MG63 (cell line): ENCODE results near the gene BSND. TPM values are rescaled to one million over a fixed set of nuclear protein-coding genes. Genes with fewer than 3 reads are reported as not detected.
"Not testable (repeated sequence)": the region's sequence is repeated elsewhere in the genome, so short reads cannot be mapped to it uniquely, and the experiment has no call there.

Experiments
- DNase-seq: peaks from one replicate; pipeline ENCODE4 v3.0.0-alpha.2; 2020
- H3K27me3 ChIP-seq: fragments of 250-450 bp; sonication (Bioruptor Pico); 2 replicates; pipeline ENCODE4 v1.5.1; 2020; ENCODE audit warnings: mild to moderate bottlenecking, moderate library complexity
- H3K36me3 ChIP-seq: fragments of 250-450 bp; sonication (Bioruptor Pico); 2 replicates; pipeline ENCODE4 v1.5.1; 2020; ENCODE audit warnings: mild to moderate bottlenecking, moderate library complexity
- H3K4me3 ChIP-seq: fragments of 250-450 bp; sonication (Bioruptor Pico); 2 replicates; pipeline ENCODE4 v1.5.1; 2020; ENCODE audit warnings: mild to moderate bottlenecking, moderate library complexity
- H3K9me3 ChIP-seq: fragments of 250-450 bp; sonication (Bioruptor Pico); 2 replicates; pipeline ENCODE4 v1.5.1; 2020; ENCODE audit warnings: mild to moderate bottlenecking, moderate library complexity
- total RNA-seq: library from RNA; depleted of rRNA; stranded (reverse); fragments of >200 nt; shearing (Covaris generic); gene quantifications from 2 replicates; pipeline ENCODE4 v1.2.3, GENCODE V29; 2014; ENCODE audit warnings: low replicate concordance

BSND gene
- total RNA-seq, 1 experiment from 2014 or later: not detected

DNA sequence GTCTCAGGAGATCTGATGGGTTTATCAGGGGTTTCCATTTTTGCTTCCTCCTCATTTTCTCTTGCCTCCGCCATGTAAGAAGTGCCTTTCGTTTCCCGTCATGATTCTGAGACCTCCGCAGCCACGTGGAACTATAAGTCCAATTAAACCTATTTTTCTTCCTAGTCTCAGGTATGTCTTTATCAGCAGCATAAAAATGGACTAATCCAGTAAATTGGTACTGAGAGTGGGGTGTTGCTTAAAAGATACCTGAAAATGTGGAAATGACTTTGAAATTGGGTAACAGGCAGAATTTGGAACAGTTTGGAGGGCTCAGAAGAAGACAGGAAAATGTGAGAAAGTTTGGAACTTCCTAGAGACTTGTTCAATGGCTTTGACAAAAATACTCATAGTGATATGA, 32.4 kb downstream of the BSND start:
- not testable (repeated sequence) for H3K27me3 ChIP-seq, DNase-seq, H3K36me3 ChIP-seq, H3K9me3 ChIP-seq, H3K4me3 ChIP-seq

DNA sequence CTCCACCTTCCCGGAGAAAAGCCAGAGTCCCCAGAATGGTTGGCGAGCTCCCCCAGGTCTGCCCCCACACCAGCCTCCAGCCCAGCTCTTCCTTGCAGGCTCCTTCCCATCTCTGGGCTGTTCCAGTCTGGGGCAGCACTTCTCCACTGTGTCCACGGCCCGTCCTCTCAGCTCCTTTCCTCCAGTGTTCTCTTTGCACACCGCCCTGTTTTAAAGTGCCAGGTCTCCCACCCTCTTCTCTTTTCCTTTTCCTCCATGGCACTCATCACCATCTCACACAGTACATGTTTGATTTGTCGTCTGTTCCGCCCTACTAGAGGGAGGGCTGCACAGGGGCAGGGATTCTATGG, 34.5 kb downstream of the BSND start:
- Histone ChIP-seq H3K36me3 (no peaks in the 10 kb centered on the region), H3K4me3 (no peak overlapping the region), H3K9me3 (no peaks in the 10 kb centered on the region), H3K27me3 (no peaks in the 10 kb centered on the region)
- no peak for DNase-seq

DNA sequence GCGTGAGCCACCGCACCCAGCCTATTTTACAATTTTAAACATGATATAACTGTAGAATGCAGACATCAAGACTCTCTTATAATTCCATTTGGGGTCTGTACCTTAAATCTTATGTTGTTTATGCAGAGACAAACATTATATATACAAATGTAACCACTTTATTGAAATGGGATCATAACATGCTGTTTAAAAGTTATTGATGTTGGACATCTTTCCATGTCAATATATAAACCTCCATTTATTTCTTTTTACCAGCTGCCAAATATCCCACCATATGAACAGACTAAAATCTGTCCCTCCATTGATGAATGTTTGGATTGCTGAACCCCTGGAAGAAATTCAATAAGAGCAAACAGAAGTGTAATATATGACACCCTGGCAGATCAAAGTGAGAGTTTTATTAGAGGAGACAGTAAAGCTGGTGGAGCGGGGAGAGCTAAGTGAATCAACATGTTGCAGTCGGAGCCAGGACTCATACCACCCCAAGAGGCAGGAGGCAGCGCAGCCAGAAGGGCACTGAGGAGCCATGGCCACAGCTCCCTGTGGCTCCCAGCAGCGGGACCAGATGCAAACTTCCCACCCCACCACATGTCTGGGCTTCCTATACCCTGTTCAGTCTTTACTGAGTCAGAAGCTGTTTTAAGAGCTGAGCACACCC, 35.9 kb downstream of the BSND start:
- DNase-seq: no peak
- H3K4me3 ChIP-seq: no peak overlapping the region
- no peaks in the 10 kb centered on the region for H3K36me3 ChIP-seq
- H3K9me3 ChIP-seq: no peaks in the 10 kb centered on the region
- H3K27me3 ChIP-seq: no peaks in the 10 kb centered on the region

- no peak for DNase-seq
- Histone ChIP-seq H3K27me3 (no peaks in the 10 kb centered on the region), H3K36me3 (no peaks in the 10 kb centered on the region), H3K4me3 (no peak overlapping the region), H3K9me3 (no peaks in the 10 kb centered on the region)
Measured at GRCh38 chr1:55035904-55036303, 37.2 kb downstream of the BSND start.

- DNase-seq: no peak
Measured at GRCh38 chr1:55037733-55038551, 39.2 kb downstream of the BSND start.

DNA sequence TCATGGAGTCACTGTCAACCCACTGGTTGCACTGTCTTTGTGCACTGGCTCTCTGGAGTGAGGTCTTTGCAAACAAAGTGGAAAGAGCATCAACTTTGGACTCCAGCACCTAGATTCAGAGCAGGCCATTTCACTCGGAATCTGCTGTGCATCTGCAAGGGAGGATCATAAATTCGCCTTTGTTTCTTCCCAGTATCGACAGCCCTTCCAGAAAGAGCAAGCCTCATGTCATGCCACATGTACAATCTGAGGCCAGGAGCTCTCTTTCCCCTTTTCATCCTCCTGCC, 39.8 kb downstream of the BSND start:
- Histone ChIP-seq H3K27me3 (no peaks in the 10 kb centered on the region), H3K4me3 (no peak overlapping the region), H3K36me3 (no peaks in the 10 kb centered on the region), H3K9me3 (no peaks in the 10 kb centered on the region)
- DNase-seq: no peak

More at GRCh38 chr1:55037733-55038551, 39.2 kb downstream of the BSND start:
- Histone ChIP-seq H3K4me3 (no peak overlapping the region), H3K36me3 (no peaks in the 10 kb centered on the region), H3K27me3 (no peaks in the 10 kb centered on the region), H3K9me3 (no peaks in the 10 kb centered on the region)

- Histone ChIP-seq H3K9me3 (no peaks in the 10 kb centered on the region), H3K4me3 (no peak overlapping the region), H3K36me3 (no peaks in the 10 kb centered on the region), H3K27me3 (no peaks in the 10 kb centered on the region)
- no peak for DNase-seq
Measured at GRCh38 chr1:55038974-55039341, 40.2 kb downstream of the BSND start.

- Histone ChIP-seq H3K36me3 (no peaks in the 10 kb centered on the region), H3K9me3 (no peaks in the 10 kb centered on the region), H3K27me3 (no peaks in the 10 kb centered on the region), H3K4me3 (no peak within 1 kb of the TSS)
- no peak for DNase-seq
Measured at GRCh38 chr1:55039342-55040082, 40.8 kb downstream of the BSND start, which contains the start of gene PCSK9. PCSK9 (plus strand) TSS chr1:55039548; CDS start chr1:55039838, 290 bp downstream.

DNA sequence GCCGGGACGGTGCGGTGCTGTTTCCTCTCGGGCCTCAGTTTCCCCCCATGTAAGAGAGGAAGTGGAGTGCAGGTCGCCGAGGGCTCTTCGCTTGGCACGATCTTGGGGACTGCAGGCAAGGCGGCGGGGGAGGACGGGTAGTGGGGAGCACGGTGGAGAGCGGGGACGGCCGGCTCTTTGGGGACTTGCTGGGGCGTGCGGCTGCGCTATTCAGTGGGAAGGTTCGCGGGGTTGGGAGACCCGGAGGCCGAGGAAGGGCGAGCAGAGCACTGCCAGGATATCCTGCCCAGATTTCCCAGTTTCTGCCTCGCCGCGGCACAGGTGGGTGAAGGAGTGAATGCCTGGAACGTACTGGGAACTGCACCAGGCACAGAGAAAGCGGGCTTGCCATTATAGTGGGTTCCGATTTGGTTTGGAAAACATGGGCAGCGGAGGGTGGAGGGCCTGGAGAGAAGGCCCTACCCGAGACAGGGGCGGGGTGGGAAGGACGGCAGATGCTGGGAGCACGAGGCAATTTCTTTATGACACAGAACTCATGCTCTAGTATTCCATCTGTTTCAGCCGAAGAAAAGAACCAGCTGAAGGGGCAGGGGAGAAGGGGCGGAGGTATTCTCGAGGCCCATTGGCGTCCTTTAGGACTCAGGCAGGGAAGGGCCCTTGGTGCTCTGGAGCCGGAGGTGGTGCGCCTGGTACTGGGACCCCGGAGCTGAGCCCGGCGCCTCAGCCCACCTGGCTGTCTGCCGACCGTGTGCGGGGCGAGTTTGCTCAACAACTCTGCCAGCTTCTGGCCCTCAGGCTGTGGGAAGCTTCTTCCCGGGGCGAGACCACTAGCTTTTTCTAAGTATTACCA, 41.6 kb downstream of the BSND start:
- Histone ChIP-seq H3K36me3 (no peaks in the 10 kb centered on the region), H3K9me3 (no peaks in the 10 kb centered on the region), H3K27me3 (no peaks in the 10 kb centered on the region), H3K4me3 (no peak overlapping the region)
- DNase-seq: no peak

- DNase-seq: no peak
- no peaks in the 10 kb centered on the region for H3K36me3 ChIP-seq
- H3K4me3 ChIP-seq: no peak overlapping the region
- H3K27me3 ChIP-seq: no peaks in the 10 kb centered on the region
- no peaks in the 10 kb centered on the region for H3K9me3 ChIP-seq
Measured at GRCh38 chr1:55040933-55041494, 42.3 kb downstream of the BSND start.

- DNase-seq: no peak
- no peaks in the 10 kb centered on the region for H3K27me3 ChIP-seq
- H3K4me3 ChIP-seq: no peak overlapping the region
- no peaks in the 10 kb centered on the region for H3K36me3 ChIP-seq
- no peaks in the 10 kb centered on the region for H3K9me3 ChIP-seq
Measured at GRCh38 chr1:55041613-55042012, 42.9 kb downstream of the BSND start.

- no peaks in the 10 kb centered on the region for H3K36me3 ChIP-seq
- no peak overlapping the region for H3K4me3 ChIP-seq
- H3K9me3 ChIP-seq: no peaks in the 10 kb centered on the region
- H3K27me3 ChIP-seq: no peaks in the 10 kb centered on the region
- no peak for DNase-seq
Measured at GRCh38 chr1:55043011-55043410, 44.3 kb downstream of the BSND start.

- H3K27me3 ChIP-seq: no peaks in the 10 kb centered on the region
- no peak overlapping the region for H3K4me3 ChIP-seq
- H3K36me3 ChIP-seq: no peaks in the 10 kb centered on the region
- H3K9me3 ChIP-seq: no peaks in the 10 kb centered on the region
- no peak for DNase-seq
Measured at GRCh38 chr1:55043726-55044125, 45.0 kb downstream of the BSND start.

DNA sequence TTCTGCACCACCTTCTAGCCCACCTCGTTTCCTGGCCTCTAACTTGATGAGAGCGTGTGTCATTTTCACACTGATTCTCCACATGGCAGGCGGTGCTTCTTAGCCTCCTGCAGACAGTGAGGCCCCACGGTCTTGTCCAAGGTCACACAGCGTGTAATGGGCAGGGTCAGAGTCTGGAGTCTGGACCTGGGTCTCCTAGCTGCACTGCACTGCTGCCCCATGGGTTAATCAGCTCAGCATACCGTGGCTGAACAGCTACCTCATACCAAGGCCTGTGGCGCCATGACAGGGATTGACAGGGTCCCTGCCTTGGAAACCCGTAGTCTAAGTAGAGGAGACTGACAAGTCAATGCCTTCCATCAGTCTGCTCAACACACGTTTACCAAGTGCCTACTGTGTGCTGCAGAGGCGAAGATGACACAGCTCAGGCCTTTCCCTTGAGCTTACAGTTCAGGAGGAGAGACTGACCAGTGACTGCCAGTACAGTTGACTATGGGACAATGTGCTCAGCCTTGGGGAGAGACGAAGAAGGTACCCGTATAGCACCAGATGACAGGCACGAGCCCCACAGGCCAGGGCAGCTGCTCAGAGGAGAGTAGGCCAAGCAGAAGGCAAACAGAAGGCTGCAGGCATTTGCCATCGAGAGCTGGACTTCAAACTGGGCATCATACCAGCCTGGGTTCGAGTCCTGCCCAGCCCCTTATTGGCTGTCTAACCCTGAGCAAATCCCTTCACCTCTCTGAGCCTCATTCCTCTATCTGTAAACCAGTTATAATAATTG, 46.1 kb downstream of the BSND start:
- H3K4me3 ChIP-seq: no peak overlapping the region

DNA sequence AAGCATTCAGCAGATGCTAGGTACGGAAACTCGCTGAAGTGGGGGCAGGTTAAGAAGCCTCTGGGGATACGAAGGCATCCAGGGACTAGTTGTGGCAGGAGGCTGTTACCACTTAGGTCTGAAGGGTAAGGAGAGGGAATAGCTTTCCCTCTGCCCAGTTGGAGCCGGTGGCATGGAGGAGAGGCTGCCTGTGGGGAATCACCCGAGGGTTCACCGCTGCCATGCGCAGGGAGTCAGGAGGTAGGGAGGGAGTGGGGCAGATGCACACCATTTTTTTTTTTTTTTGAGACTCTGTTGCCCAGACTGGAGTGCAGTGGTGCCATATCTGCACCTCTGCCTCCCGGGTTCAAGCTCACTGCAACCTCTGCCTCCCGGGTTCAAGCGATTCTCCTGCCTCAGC, 46.7 kb downstream of the BSND start:
- H3K9me3 ChIP-seq: no peaks in the 10 kb centered on the region
- DNase-seq: no peak
- no peaks in the 10 kb centered on the region for H3K27me3 ChIP-seq
- no peak overlapping the region for H3K4me3 ChIP-seq
- no peaks in the 10 kb centered on the region for H3K36me3 ChIP-seq

More for the DNA sequence above, 46.1 kb downstream of the BSND start:
- DNase-seq: no peak
- Histone ChIP-seq H3K27me3 (no peaks in the 10 kb centered on the region), H3K36me3 (no peaks in the 10 kb centered on the region), H3K9me3 (no peaks in the 10 kb centered on the region)

- Histone ChIP-seq H3K9me3 (no peaks in the 10 kb centered on the region), H3K4me3 (no peak overlapping the region), H3K36me3 (no peaks in the 10 kb centered on the region), H3K27me3 (no peaks in the 10 kb centered on the region)
- DNase-seq: no peak
Measured at GRCh38 chr1:55046871-55047270, 48.1 kb downstream of the BSND start.
